COLO668 (cell line): ENCODE measurements around the gene SMYD3.

ENCODE experiments used
- DNase-seq: peaks from one replicate; lab custom pipeline; 2025; ENCODE audit not compliant: unreplicated experiment; lab: John Stamatoyannopoulos, UW

The SMYD3 gene

GRCh38 chr1:245860657-245861544 is 646.2 kb downstream of the SMYD3 start:
- no peak for DNase-seq

DNA sequence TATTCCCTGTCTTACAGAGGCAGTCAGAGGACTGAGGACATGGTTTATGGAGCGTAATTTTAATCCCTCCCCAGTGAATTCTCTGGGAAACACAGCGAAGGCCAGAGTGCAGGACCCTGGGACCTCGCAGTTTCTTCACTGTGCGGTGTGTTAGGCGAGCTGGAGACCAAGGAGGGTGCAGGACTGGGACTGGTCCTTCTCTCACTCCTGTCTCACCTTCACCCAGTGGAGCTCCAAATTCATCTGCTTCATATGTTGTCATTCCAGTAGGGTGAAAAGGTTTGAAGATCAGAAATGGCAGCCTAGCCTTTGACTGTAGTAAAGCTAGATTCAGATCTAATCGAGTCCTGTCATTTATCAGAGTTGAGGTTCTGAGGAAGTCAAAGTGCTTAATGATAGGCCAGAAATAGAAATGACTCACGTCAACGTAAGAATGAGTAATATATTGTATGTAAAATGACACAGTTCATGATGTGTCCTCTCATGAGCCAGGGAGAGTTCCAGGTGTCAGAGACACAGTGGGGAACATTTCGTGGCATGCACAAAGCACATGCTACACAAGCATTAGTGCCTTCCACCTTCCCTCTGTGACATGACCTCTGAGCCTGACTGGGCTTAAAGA is 647.5 kb downstream of the SMYD3 start:
- DNase-seq = no peak

GRCh38 chr1:245858722-245859492 is 648.2 kb downstream of the SMYD3 start:
- DNase-seq = no peak

GRCh38 chr1:245858022-245858721 is 648.9 kb downstream of the SMYD3 start:
- DNase-seq = no peak

GRCh38 chr1:245856944-245857531 is 650.0 kb downstream of the SMYD3 start:
- DNase-seq = no peak

- DNase-seq = no peak
These were observed 651.0 kb downstream of the SMYD3 start for GRCh38 chr1:245855846-245856730.

DNA sequence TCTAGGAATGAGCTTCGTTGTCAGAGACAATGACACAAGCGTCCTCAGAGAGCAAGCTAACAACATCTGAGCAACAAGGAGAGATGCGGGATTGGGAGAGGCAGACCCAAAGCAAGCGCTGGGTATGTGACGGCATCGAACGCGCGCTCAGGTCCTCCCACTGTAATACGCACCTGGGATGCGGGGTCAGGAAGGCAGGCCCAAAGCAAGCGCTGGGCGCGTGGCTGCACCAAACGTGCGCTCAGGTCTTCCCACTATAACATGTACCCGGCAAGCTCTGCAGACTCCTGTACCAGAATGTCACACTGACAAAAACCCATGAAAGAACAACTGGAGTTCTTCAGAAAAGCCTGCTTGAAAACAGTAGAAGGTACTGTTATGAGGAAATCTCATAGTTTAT is 653.8 kb downstream of the SMYD3 start:
- DNase-seq = no peak

DNA sequence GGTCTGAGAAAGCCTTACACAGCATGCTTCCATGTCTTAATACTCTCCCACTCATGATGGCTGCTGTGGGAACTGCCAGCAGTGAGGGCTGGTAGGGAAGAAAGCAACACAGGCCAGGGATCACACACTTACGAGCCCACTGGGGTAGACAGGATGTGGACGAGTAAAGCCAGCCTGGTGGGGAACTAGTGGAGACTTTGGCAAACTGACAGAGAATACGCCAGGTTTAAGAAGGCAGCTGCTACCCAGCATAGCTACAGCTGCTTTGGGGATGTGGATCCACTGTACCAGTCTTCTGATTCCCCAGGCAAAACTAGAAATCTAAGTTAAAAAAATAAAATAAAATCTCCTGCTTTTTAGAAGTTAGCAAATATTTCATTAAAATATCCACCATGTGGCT is 664.0 kb downstream of the SMYD3 start:
- no peak for DNase-seq

GRCh38 chr1:245842106-245842505 is 665.0 kb downstream of the SMYD3 start:
- no peak for DNase-seq

GRCh38 chr1:245840971-245841370 is 666.1 kb downstream of the SMYD3 start:
- no peak for DNase-seq

DNA sequence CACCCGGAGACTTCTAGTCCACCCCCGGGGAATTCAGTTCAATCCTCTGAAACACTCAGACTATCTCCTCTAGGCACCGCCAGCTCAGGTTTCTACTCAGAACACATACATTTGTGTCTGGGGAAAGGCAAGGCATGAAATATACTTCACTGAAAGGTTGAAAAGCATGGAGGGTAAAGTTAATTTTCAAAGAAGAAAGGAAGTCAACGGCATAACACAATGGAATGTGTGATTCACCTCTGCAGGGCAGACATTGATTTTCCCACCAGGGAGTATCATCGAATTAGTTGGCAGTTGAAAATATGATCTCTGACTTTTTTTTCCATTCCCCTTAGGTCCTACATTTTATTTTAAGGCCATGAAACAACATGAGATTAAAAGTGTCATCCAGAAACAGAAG is 669.4 kb downstream of the SMYD3 start:
- no peak for DNase-seq

DNA sequence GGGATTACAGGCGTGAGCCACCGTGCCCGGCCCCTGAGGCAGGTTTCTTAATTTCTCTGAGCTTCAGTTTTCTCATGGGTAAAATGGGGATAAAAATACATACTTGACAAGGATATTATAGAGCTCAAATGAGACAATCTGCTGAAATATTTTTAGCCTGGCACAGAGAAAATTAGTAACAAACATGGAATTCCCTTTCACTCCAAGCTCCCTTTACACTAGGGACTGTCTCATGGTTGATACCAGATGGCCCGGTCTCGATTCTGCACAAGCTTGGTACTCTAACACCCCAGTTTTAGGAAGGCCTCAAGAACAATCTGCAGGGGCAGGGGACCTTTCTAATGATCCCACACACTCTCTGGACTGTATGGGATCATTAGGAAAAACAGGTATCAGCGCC is 671.7 kb downstream of the SMYD3 start:
- no peak for DNase-seq

DNA sequence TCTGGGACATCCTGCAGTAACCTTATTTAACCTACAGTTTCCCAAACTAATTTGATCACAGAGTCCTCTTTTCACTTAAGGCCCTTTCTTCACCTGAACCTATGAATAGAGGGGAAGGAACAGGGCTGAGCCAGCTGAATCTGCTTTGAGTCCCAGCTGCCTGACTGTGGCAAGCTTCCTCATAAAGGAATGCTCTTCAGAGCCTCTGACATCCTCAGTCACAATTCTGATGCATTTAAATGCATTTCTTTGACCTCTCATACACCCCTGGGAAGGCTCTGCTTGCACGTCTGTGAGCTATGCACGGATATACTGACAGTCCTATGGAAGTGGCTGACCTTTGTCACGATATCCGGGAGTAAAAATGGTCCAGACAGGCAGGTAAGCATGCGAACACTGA is 673.1 kb downstream of the SMYD3 start:
- no peak for DNase-seq

- no peak for DNase-seq
These were observed 674.1 kb downstream of the SMYD3 start for GRCh38 chr1:245832771-245833527.

DNA sequence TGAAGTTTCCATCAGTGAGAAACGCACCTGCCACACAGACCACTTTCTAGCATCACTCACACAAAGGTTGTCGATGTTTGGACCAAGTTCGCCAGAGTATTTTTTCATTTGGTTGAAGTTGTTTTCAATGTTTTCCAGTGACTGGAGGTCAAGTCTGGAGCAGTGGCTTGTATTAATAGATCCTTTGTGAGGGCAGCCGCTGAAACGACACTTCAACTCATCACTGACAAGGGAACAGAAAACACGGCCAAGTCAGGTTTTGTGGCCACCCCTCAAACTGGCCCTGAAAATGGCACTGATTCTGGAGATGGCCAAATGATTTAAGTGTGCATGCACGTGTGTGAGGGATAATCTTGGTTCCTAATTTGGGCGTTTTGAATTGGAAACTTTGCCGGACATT is 675.6 kb downstream of the SMYD3 start:
- DNase-seq = no peak

DNA sequence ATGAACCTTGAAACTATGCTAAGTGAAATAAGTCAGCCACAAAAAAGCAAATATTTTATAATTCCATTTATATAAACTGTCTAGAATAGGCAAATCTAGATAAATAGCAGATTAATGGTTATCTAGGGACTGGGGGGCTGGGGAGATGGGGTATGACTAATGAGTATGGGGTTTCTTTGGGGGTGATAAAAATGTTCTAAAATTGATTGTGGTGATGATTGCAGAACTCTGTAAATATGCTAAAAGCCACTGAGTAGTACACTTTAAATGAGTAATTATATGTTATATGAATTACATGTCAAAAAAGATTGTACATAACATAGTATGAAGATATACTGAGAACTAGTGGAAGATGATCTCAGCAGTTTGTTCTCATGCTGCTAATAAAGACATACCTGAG is 677.3 kb downstream of the SMYD3 start:
- DNase-seq = no peak

DNA sequence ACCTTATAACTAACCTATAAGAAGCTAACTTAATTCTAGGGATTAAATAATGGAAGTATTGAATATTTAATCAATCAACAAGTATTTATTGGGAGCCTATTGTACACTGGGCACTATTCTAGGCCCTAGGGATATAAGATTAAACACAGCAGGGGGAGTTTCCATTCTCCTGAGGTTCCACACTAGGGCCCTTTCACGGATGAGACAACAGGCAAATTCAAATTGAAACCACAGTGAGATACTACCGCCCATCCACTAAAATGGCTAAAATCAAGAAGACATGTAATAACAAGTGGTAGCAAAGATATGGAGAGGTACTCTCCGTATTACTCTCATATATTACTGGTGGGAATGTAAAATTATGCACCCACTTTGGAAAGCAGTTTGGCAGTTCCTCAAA is 677.9 kb downstream of the SMYD3 start:
- DNase-seq = no peak

GRCh38 chr1:245827301-245827700 is 679.8 kb downstream of the SMYD3 start:
- no peak for DNase-seq
